Liver (tissue), 9 donors: ENCODE measurements around the gene DSCAM. TPM values are rescaled to one million over a fixed set of nuclear protein-coding genes. Genes with fewer than 3 reads are reported as not detected.

Experiments
- DNase-seq: peaks from one replicate; pipeline ENCODE4 v3.0.0-alpha.2; 2017; ENCODE audit warnings: low spot score
- H3K27ac ChIP-seq, 2 donors: one replicate each; pipeline ENCODE4 v1.7.0; 2013; ENCODE audit warnings: inconsistent platforms in 2 of 2, low read length in 2 of 2, control low read depth in 1 of 2, low read depth in 1 of 2, mild to moderate bottlenecking in 1 of 2
- H3K27me3 ChIP-seq, 4 donors: one replicate each; pipeline versions ENCODE4 v1.6.1 to v1.7.0; 2013; ENCODE audit warnings: low read length in 3 of 4, inconsistent platforms in 1 of 4, mild to moderate bottlenecking in 1 of 4, moderate library complexity in 1 of 4; ENCODE audit not compliant: control insufficient read depth in 4 of 4, insufficient read depth in 4 of 4
- H3K36me3 ChIP-seq, 4 donors: one replicate each; pipeline versions ENCODE4 v1.6.1 to v1.7.0; 2013; ENCODE audit warnings: low read length in 3 of 4, mild to moderate bottlenecking in 3 of 4, low read depth in 1 of 4, moderate library complexity in 1 of 4; ENCODE audit not compliant: control insufficient read depth in 4 of 4, insufficient read depth in 3 of 4
- H3K4me1 ChIP-seq, 4 donors: one replicate each; pipeline versions ENCODE4 v1.6.1 to v1.7.0; 2013; ENCODE audit warnings: low read length in 3 of 4, mild to moderate bottlenecking in 3 of 4, moderate library complexity in 1 of 4; ENCODE audit not compliant: control insufficient read depth in 4 of 4, insufficient read depth in 4 of 4
- H3K4me3 ChIP-seq, 3 donors: one replicate each; pipeline versions ENCODE4 v1.6.1 to v1.7.0; 2013; ENCODE audit warnings: low read length in 3 of 3, control low read depth in 1 of 3, low read depth in 1 of 3, mild to moderate bottlenecking in 1 of 3
- H3K9ac ChIP-seq, 2 donors: one replicate each; pipeline ENCODE4 v1.7.0; 2013; ENCODE audit warnings: low read length in 2 of 2, mild to moderate bottlenecking in 2 of 2, moderate library complexity in 2 of 2, control low read depth in 1 of 2, low read depth in 1 of 2
- H3K9me3 ChIP-seq, 4 donors: one replicate each; pipeline versions ENCODE4 v1.6.1 to v1.7.0; 2013; ENCODE audit warnings: low read length in 3 of 4; ENCODE audit not compliant: control insufficient read depth in 4 of 4
- EGR1 ChIP-seq, 2 donors: IDR thresholded peaks; 2 replicates each; pipeline ENCODE4 v1.6.1; 2016 to 2018; ENCODE audit warnings: antibody characterized with exemption in 2 of 2, low read depth in 2 of 2
- GABPA ChIP-seq, 2 donors: IDR thresholded peaks in 1 of 2; conservative IDR thresholded peaks in 1 of 2; 2 replicates each; pipeline ENCODE4 v1.6.1; 2016; ENCODE audit warnings: antibody characterized with exemption in 2 of 2, mild to moderate bottlenecking in 1 of 2, moderate library complexity in 1 of 2
- HNF4A ChIP-seq, 2 donors: conservative IDR thresholded peaks; 2 replicates each; pipeline ENCODE4 v1.6.1; 2016; ENCODE audit warnings: antibody characterized with exemption in 2 of 2, mild to moderate bottlenecking in 2 of 2
- HNF4G ChIP-seq: IDR thresholded peaks from 2 replicates; pipeline ENCODE4 v1.6.1; 2016; ENCODE audit warnings: antibody characterized with exemption
- JUND ChIP-seq, 2 donors: IDR thresholded peaks; 2 replicates each; pipeline ENCODE4 v1.6.1; 2016; ENCODE audit warnings: antibody characterized with exemption in 2 of 2
- NR2F2 ChIP-seq: IDR thresholded peaks from 2 replicates; pipeline ENCODE4 v1.6.1; 2016; ENCODE audit warnings: antibody characterized with exemption
- RAD21 ChIP-seq, 2 donors: IDR thresholded peaks; 2 replicates each; pipeline ENCODE4 v1.6.1; 2016; ENCODE audit warnings: antibody characterized with exemption in 2 of 2, mild to moderate bottlenecking in 2 of 2
- RXRA ChIP-seq, 2 donors: IDR thresholded peaks; 2 replicates each; pipeline ENCODE4 v1.6.1; 2017 to 2018; ENCODE audit warnings: antibody characterized with exemption in 2 of 2, mild to moderate bottlenecking in 1 of 2
- SP1 ChIP-seq: IDR thresholded peaks from 2 replicates; pipeline ENCODE4 v1.6.1; 2018; ENCODE audit warnings: antibody characterized with exemption, mild to moderate bottlenecking
- TAF1 ChIP-seq: conservative IDR thresholded peaks from 2 replicates; pipeline ENCODE4 v1.6.1; 2016; ENCODE audit warnings: antibody characterized with exemption, mild to moderate bottlenecking
- YY1 ChIP-seq: IDR thresholded peaks from 2 replicates; pipeline ENCODE4 v1.6.1; 2016; ENCODE audit warnings: antibody characterized with exemption, mild to moderate bottlenecking
- WGBS: extraction: QIAGEN DNeasy Blood & Tissue Kit; methylation state at CpG from one replicate; pipeline ENCODE4 v1.1.7; 2013; 5-methylcytosine and 5-hydroxymethylcytosine counted together
- polyA plus RNA-seq, 2 donors: library from polyadenylated mRNA; stranded (reverse) in 1 of 2; unstranded in 1 of 2; fragments of 200-250 nt in 1 of 2; fragments of >200 nt in 1 of 2; fragmentation: Nextera tagmentation in 1 of 2; extraction: Ambion mirVana in 1 of 2; gene quantifications; one replicate each; pipeline versions ENCODE4 v1.2.1 to v1.2.3, GENCODE V29; 2013 to 2015
- total RNA-seq, 2 donors: library from RNA; depleted of rRNA; stranded (reverse); fragments of >200 nt; gene quantifications; one replicate each; pipeline ENCODE4 v1.2.3, GENCODE V29; 2014
- TF ChIP-seq, protein P1 (sequence below): fragments of 150-350 bp; IDR thresholded peaks from 2 replicates; pipeline ENCODE4 v1.5.1; 2017; ENCODE audit warnings: improper control_type of control experiment, low read depth, low read length; ENCODE audit not compliant: missing input control
- TF ChIP-seq, protein P2 (sequence below): IDR thresholded peaks from 2 replicates; pipeline ENCODE4 v1.6.1; 2016; ENCODE audit warnings: antibody characterized with exemption
- TF ChIP-seq, protein P3 (sequence below): IDR thresholded peaks from 2 replicates; pipeline ENCODE4 v1.6.1; 2016; ENCODE audit warnings: antibody characterized with exemption
- TF ChIP-seq, protein P4 (sequence below): IDR thresholded peaks from 2 replicates; pipeline ENCODE4 v1.6.1; 2016; ENCODE audit warnings: antibody characterized with exemption
- donor health status: healthy.
- donor health status: healthy.
- donor health status: healthy.
- donor health status: healthy.
- donor health status: healthy.

Gene DSCAM
- total and polyA plus RNA-seq, 4 donors: 0.02 to 0.23 (median 0.10) TPM

DNA sequence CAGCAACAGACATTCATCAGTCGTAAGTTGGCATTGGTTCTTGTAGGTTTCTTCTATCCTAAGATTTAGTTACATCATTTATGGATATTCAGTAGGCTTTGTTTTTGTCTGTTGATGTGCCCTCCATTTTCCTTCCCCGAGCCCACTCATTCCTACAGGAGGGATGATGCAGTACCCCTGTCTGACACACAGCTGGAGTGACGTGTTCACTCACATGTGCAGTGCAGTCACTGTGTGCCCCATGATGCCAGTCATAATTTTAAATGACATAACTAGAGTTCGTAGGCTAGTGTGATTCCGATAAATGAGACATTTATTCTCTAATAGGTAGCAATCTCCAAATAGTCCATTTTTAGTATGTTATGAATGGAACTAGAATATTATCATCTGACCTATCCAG lies 438.4 kb downstream of the DSCAM start (continued):
- TF ChIP-seq, protein P1, sequence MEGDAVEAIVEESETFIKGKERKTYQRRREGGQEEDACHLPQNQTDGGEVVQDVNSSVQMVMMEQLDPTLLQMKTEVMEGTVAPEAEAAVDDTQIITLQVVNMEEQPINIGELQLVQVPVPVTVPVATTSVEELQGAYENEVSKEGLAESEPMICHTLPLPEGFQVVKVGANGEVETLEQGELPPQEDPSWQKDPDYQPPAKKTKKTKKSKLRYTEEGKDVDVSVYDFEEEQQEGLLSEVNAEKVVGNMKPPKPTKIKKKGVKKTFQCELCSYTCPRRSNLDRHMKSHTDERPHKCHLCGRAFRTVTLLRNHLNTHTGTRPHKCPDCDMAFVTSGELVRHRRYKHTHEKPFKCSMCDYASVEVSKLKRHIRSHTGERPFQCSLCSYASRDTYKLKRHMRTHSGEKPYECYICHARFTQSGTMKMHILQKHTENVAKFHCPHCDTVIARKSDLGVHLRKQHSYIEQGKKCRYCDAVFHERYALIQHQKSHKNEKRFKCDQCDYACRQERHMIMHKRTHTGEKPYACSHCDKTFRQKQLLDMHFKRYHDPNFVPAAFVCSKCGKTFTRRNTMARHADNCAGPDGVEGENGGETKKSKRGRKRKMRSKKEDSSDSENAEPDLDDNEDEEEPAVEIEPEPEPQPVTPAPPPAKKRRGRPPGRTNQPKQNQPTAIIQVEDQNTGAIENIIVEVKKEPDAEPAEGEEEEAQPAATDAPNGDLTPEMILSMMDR: no peak
- no peak for TF ChIP-seq RXRA (IDR thresholded peaks at IDR 0.05)

DNA sequence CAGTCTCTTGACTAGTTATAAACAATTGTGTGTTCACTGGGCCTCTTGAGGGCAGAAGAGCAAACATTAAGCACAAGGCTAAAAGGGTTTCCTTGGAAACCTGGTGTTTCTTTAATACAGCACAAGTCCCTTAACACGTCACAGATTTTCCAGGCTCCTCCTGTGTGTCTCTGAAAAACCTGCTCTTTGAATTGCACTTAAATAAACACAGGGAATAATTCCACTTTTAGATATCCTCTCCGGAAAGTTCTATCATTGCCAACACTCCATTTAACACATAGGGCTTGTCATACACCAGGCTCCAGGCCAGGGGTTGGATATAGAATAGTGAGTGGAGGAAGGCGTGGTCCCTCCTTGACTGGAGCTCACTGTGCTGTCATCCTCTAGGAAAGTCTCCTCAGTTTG lies 442.6 kb downstream of the DSCAM start:
- no peak for DNase-seq
- H3K9ac ChIP-seq: no peak overlapping the region
- no peaks in the 10 kb centered on the region for H3K4me1 ChIP-seq
- TF ChIP-seq RXRA (IDR thresholded peaks at IDR 0.05) (no peak), HNF4A (conservative IDR thresholded peaks at IDR 0.05) (no peak), EGR1 (IDR thresholded peaks at IDR 0.05; ENCODE audit: low read depth in 2 of 2) (no peak)
- 46% methylated on average over 3 of the region's 3 CpGs for WGBS
- H3K36me3 ChIP-seq: no peaks in the 10 kb centered on the region
- H3K27ac ChIP-seq: no peak overlapping the region
- peaks cover 0 to 4% (median 0%) of the 10 kb centered on the region in 4 donors for H3K9me3 ChIP-seq
- peaks cover 0 to 3% (median 0%) of the 10 kb centered on the region in 4 donors for H3K27me3 ChIP-seq
- no peak overlapping the region for H3K4me3 ChIP-seq

DNA sequence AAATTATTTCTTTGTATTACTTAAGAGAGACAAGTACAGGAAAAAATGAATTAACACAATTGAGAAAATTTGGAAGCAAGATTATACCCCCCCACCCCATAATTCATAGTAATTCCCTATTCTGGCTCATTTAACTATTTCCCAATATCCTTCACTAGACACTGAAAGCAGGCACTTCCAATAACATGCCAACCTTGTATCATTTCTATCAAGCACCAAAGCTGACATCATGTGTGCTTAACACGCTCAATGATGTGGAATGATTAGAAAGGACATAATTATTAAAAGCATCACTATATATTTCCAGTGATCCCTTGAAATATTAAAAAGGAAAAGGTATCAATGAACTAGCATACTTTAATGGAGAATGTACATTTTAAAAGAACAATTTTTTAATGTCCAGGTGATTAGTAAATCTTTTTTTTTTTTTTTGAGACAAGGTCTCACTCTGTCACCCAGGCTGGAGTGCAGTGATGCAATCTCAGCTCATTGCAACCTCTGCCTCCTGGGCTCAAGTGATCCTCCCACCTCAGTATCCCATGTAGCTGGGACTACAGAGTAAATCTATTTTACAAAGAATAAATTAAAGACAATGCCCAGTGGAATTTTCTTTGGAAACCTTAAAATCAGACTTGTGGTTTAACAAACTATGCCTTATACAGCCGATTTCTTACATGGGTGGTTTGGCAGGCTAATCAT lies 443.9 kb downstream of the DSCAM start:
- Histone ChIP-seq H3K9me3 (peaks cover 0 to 4% (median 0%) of the 10 kb centered on the region in 4 donors), H3K4me3 (no peak overlapping the region), H3K27ac (no peak overlapping the region), H3K9ac (no peak overlapping the region), H3K4me1 (no peaks in the 10 kb centered on the region), H3K27me3 (peaks cover 0 to 3% (median 0%) of the 10 kb centered on the region in 4 donors), H3K36me3 (no peaks in the 10 kb centered on the region)
- TF ChIP-seq RAD21 (IDR thresholded peaks at IDR 0.05) (no peak), NR2F2 (no peak), GABPA (IDR thresholded peaks at IDR 0.05 in 1 of 2, conservative IDR thresholded peaks at IDR 0.05 in 1 of 2) (no peak), HNF4G (no peak), TAF1 (no peak), RXRA (IDR thresholded peaks at IDR 0.05) (no peak), SP1 (no peak), HNF4A (conservative IDR thresholded peaks at IDR 0.05) (no peak), JUND (IDR thresholded peaks at IDR 0.05) (no peak), YY1 (no peak), EGR1 (IDR thresholded peaks at IDR 0.05; ENCODE audit: low read depth in 2 of 2) (no peak)
- TF ChIP-seq, protein P2, sequence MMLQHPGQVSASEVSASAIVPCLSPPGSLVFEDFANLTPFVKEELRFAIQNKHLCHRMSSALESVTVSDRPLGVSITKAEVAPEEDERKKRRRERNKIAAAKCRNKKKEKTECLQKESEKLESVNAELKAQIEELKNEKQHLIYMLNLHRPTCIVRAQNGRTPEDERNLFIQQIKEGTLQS: no peak
- no peak for DNase-seq
- WGBS: 81% methylated on average over 2 of the region's 2 CpGs

DNA sequence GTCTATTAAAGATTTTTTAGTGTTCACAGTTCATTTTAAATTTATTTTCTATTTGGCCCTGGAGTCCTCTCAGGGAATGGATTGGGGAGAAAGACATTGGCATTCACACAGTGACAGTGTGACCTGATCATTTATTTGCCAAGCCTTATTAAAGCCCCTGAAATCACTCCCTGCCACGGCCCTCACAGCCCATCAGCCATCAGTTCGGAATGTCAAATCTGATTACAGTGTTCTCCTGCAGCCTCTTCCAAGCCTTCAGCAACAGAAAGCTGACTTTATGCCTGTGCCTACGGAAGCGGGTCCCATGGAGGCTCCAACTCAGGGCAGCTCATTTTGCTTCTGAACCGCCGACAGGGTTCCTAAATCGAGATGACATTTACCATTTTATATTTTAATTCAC lies 451.2 kb downstream of the DSCAM start:
- TF ChIP-seq HNF4A (conservative IDR thresholded peaks at IDR 0.05): no peak
- TF ChIP-seq, protein P3, sequence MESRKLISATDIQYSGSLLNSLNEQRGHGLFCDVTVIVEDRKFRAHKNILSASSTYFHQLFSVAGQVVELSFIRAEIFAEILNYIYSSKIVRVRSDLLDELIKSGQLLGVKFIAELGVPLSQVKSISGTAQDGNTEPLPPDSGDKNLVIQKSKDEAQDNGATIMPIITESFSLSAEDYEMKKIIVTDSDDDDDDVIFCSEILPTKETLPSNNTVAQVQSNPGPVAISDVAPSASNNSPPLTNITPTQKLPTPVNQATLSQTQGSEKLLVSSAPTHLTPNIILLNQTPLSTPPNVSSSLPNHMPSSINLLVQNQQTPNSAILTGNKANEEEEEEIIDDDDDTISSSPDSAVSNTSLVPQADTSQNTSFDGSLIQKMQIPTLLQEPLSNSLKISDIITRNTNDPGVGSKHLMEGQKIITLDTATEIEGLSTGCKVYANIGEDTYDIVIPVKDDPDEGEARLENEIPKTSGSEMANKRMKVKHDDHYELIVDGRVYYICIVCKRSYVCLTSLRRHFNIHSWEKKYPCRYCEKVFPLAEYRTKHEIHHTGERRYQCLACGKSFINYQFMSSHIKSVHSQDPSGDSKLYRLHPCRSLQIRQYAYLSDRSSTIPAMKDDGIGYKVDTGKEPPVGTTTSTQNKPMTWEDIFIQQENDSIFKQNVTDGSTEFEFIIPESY: no peak
- TF ChIP-seq YY1: no peak
- no peak for TF ChIP-seq GABPA (IDR thresholded peaks at IDR 0.05 in 1 of 2, conservative IDR thresholded peaks at IDR 0.05 in 1 of 2)
- TF ChIP-seq SP1: no peak
- no peak for TF ChIP-seq EGR1 (IDR thresholded peaks at IDR 0.05; ENCODE audit: low read depth in 2 of 2)
- no peak for TF ChIP-seq JUND (IDR thresholded peaks at IDR 0.05)
- TF ChIP-seq, protein P4, sequence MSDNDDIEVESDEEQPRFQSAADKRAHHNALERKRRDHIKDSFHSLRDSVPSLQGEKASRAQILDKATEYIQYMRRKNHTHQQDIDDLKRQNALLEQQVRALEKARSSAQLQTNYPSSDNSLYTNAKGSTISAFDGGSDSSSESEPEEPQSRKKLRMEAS: no peak
- no peak for TF ChIP-seq NR2F2
- H3K9ac ChIP-seq: no peak overlapping the region
- WGBS: 72% methylated on average over 7 of the region's 7 CpGs
- no peaks in the 10 kb centered on the region for H3K9me3 ChIP-seq
- H3K4me3 ChIP-seq: no peak overlapping the region
- no peaks in the 10 kb centered on the region for H3K4me1 ChIP-seq
- no peak for DNase-seq
- peaks cover 0 to 2% (median 0%) of the 10 kb centered on the region in 4 donors for H3K27me3 ChIP-seq
- no peak overlapping the region for H3K27ac ChIP-seq
- H3K36me3 ChIP-seq: no peaks in the 10 kb centered on the region
